K562 (cell line): Measurements from ENCODE around the gene SIRT7. TPM values are rescaled to one million over a fixed set of nuclear protein-coding genes. Genes with fewer than 3 reads are reported as not detected.
A peak's percentile ranks its signal among the peaks of the same experiment; 100 is the strongest.

ENCODE experiments used
- ATAC-seq: fragments of 200-7000 bp; cut with Tn5 transposase; 3 replicates; pipeline ENCODE4 v1.9.1; 2020; ENCODE audit warnings: moderate library complexity
- BruUV-seq: library from RNA; stranded (reverse); fragments of 400-500 nt; replicated peaks from 2 replicates; lab custom pipeline; 2021; lab: Mats Ljungman, UMichigan
- CTCF ChIA-PET: fragments of 300-600 bp; formaldehyde crosslinking; extraction: SDS; loops from one replicate; lab custom pipeline; 2021; ENCODE audit warnings: low intra/inter-chr PET ratio; lab: Yijun Ruan, JAX
- POLR2A ChIA-PET: fragments of 300-600, 350-650 bp; sonication (Branson Sonifier 250); formaldehyde crosslinking; extraction: SDS; loops from one replicate; lab custom pipeline; 2021; ENCODE audit warnings: antibody characterized with exemption, inconsistent platforms; lab: Yijun Ruan, JAX
- DNase-seq, 4 experiments: peaks; one replicate each; pipeline versions ENCODE4 v3.0.0 to v3.0.0-alpha.2; 2011 to 2018; ENCODE audit warnings: low spot score in 3 of 4, mixed read lengths in 3 of 4; ENCODE audit errors: extremely low read depth in 1 of 4
- FAIRE-seq: peaks from 2 replicates; lab custom pipeline; 2011; peaks lifted over from hg19 to GRCh38; lab: Jason Lieb, UNC
- H2AFZ ChIP-seq: 2 replicates; pipeline ENCODE4 v1.6.0; 2011; ENCODE audit warnings: low read depth, low read length, control low read depth, inconsistent platforms
- H3K27ac ChIP-seq: fragments of 200-600 bp; 3 replicates; pipeline ENCODE4 v1.8.0; 2011; ENCODE audit warnings: low read depth, mild to moderate bottlenecking, control low read depth, inconsistent platforms, low read length, moderate library complexity, mixed read lengths; ENCODE audit errors: extremely low read depth
- H3K27me3 ChIP-seq, 2 experiments: fragments of 300-600 bp in 1 of 2; 2 replicates in 1 of 2; 3 replicates in 1 of 2; pipeline versions ENCODE4 v1.6.0 to v1.8.0; 2011; ENCODE audit warnings: inconsistent platforms in 2 of 2, low read length in 2 of 2, mild to moderate bottlenecking in 1 of 2, mixed read lengths in 1 of 2, moderate library complexity in 1 of 2; ENCODE audit not compliant: control insufficient read depth in 2 of 2, insufficient read depth in 2 of 2
- H3K36me3 ChIP-seq: fragments of 300-600 bp; 3 replicates; pipeline ENCODE4 v1.8.0; 2011; ENCODE audit warnings: mild to moderate bottlenecking, low read length, inconsistent platforms; ENCODE audit not compliant: control insufficient read depth, insufficient read depth
- H3K4me1 ChIP-seq, 2 experiments: fragments of 200-600 bp in 1 of 2; replicated peaks in 1 of 2; 2 replicates in 1 of 2; 3 replicates in 1 of 2; pipeline versions ENCODE4 v1.5.1 to v1.8.0; 2011; ENCODE audit warnings: inconsistent platforms in 2 of 2, low read length in 2 of 2, mild to moderate bottlenecking in 1 of 2, mixed read lengths in 1 of 2, moderate library complexity in 1 of 2; ENCODE audit not compliant: control insufficient read depth in 2 of 2, insufficient read depth in 2 of 2
- H3K4me2 ChIP-seq: 2 replicates; pipeline ENCODE4 v1.6.1; 2011; ENCODE audit warnings: low read length, control low read depth, inconsistent platforms, mixed read lengths; ENCODE audit not compliant: insufficient read depth
- H3K4me3 ChIP-seq: fragments of 200-600 bp; sonication (generic), shearing (Covaris generic); 2 replicates; pipeline ENCODE4 v1.5.1; 2016; ENCODE audit warnings: control low read depth, inconsistent platforms
- H3K79me2 ChIP-seq: fragments of 200-600 bp; 3 replicates; pipeline ENCODE4 v1.8.0; 2011; ENCODE audit warnings: low read length, inconsistent platforms; ENCODE audit not compliant: control insufficient read depth, insufficient read depth
- H3K9ac ChIP-seq, 2 experiments: 2 replicates each; pipeline versions ENCODE4 v1.6.0 to v1.6.1; 2011; ENCODE audit warnings: low read depth in 2 of 2, low read length in 2 of 2, control low read depth in 1 of 2, inconsistent platforms in 1 of 2, mild to moderate bottlenecking in 1 of 2, mixed read lengths in 1 of 2; ENCODE audit not compliant: insufficient read depth in 1 of 2
- H3K9me1 ChIP-seq: one replicate; pipeline ENCODE4 v1.6.0; 2011; ENCODE audit warnings: inconsistent platforms, mild to moderate bottlenecking, low read length, moderate library complexity; ENCODE audit not compliant: control insufficient read depth, insufficient read depth
- H3K9me3 ChIP-seq: replicated peaks from 2 replicates; pipeline ENCODE4 v1.5.1; 2011; ENCODE audit warnings: low read depth, low read length, inconsistent platforms; ENCODE audit not compliant: control insufficient read depth, insufficient read depth
- H4K20me1 ChIP-seq: replicated peaks from 2 replicates; pipeline ENCODE4 v1.6.1; 2011; ENCODE audit warnings: low read length, inconsistent platforms, mixed read lengths; ENCODE audit not compliant: control insufficient read depth, insufficient read depth
- CBFB ChIP-seq: sonication (generic); formaldehyde crosslinking; IDR thresholded peaks from 2 replicates; pipeline ENCODE4 v1.4.0; 2020; ENCODE audit warnings: mild to moderate bottlenecking, missing genetic modification reagents
- FIP1L1 ChIP-seq: fragments of 200-400 bp; formaldehyde crosslinking; IDR thresholded peaks from 2 replicates; pipeline ENCODE4 v1.6.1; 2018; ENCODE audit warnings: mild to moderate bottlenecking, low read depth, low read length; ENCODE audit not compliant: poor library complexity, severe bottlenecking
- NFXL1 ChIP-seq: fragments of 450-650 bp; formaldehyde crosslinking; IDR thresholded peaks from 2 replicates; pipeline ENCODE4 v1.4.0; 2021; ENCODE audit warnings: mild to moderate bottlenecking
- POLR2G ChIP-seq: fragments of 200-400 bp; formaldehyde crosslinking; IDR thresholded peaks from 2 replicates; pipeline ENCODE4 v1.6.1; 2017; ENCODE audit warnings: low read depth, mild to moderate bottlenecking, antibody characterized with exemption, low read length, moderate library complexity
- RBFOX2 ChIP-seq: fragments of 200-400 bp; formaldehyde crosslinking; IDR thresholded peaks from 2 replicates; pipeline ENCODE4 v1.6.1; 2017; ENCODE audit warnings: low read depth, mild to moderate bottlenecking, low read length, moderate library complexity
- SMARCA4 ChIP-seq: fragments of 450-650 bp; IDR thresholded peaks from 2 replicates; pipeline ENCODE4 v1.6.1; 2016
- ZNF785 ChIP-seq: fragments of 250-450 bp; sonication (Bioruptor Pico); IDR thresholded peaks from 2 replicates; pipeline ENCODE4 v1.4.0; 2020; ENCODE audit warnings: mild to moderate bottlenecking
- WGBS: fragments of 100-300 bp; shearing (Covaris generic); methylation state at CpG from one replicate; pipeline ENCODE4 v1.1.6; 2016; ENCODE audit warnings: low coverage, mixed read lengths; ENCODE audit not compliant: insufficient coverage; ENCODE audit errors: missing lambda C conversion rate; 5-methylcytosine and 5-hydroxymethylcytosine counted together
- in situ Hi-C: fragments of 300-500 bp; cut with MboI; formaldehyde crosslinking; loops from 4 replicates; pipeline ENCODE4 v1.15.0; 2018; ENCODE audit warnings: inconsistent platforms, mixed read lengths
- intact Hi-C: fragments of 100-400 bp; cut with micrococcal nuclease; formaldehyde crosslinking; loops from 2 replicates; pipeline ENCODE4 v1.14.2; 2022
- polyA plus RNA-seq, 8 experiments: library from polyadenylated mRNA; depleted of rRNA in 4 of 8; stranded (reverse) in 5 of 8; unstranded in 3 of 8; fragments of >200 nt; fragmentation: Nextera tagmentation in 2 of 8; fragmentation: Illumina TruSeq in 1 of 8; extraction: Ambion mirVana in 2 of 8; extraction: Trizol in 1 of 8; gene quantifications; 2 replicates each; pipeline versions ENCODE4 v1.2.1 to v1.2.3, GENCODE V29; 2011 to 2014; ENCODE audit warnings: inconsistent platforms in 1 of 8, missing spikeins in 1 of 8
- total RNA-seq, 7 experiments: library from RNA; depleted of rRNA in 6 of 7; stranded (reverse); fragments of >200 nt in 6 of 7; fragmentation: Illumina TruSeq in 2 of 7; extraction: Trizol in 2 of 7; gene quantifications; 2 replicates each; pipeline versions ENCODE4 v1.2.1 to v1.2.3, GENCODE V29; 2011 to 2021; ENCODE audit warnings: low replicate concordance in 1 of 7
- TF ChIP-seq, protein P1 (sequence below): fragments of 250-450 bp; sonication (Bioruptor Pico); IDR thresholded peaks from 2 replicates; pipeline ENCODE4 v1.8.0; 2022; ENCODE audit warnings: moderate library complexity, mild to moderate bottlenecking, inconsistent platforms
- TF ChIP-seq, protein P2 (sequence below), 3 experiments: fragments of 200-800 bp in 1 of 3; sonication (Bioruptor generic) in 1 of 3; sonication (generic) in 1 of 3; formaldehyde crosslinking in 1 of 3; IDR thresholded peaks; 2 replicates each; pipeline versions ENCODE4 v1.6.1 to v1.8.0; 2016 to 2022; ENCODE audit warnings: mild to moderate bottlenecking in 2 of 3, missing compliant biosample characterization in 2 of 3, missing genetic modification characterization in 2 of 3, missing genetic modification reagents in 1 of 3

The SIRT7 gene
- total and polyA plus RNA-seq, 9 of the 15 experiments (the other 6 are each of a cell fraction or from before 2014, with no cell fraction given) = 1.6 to 54.8 (median 20.3) TPM

DNA sequence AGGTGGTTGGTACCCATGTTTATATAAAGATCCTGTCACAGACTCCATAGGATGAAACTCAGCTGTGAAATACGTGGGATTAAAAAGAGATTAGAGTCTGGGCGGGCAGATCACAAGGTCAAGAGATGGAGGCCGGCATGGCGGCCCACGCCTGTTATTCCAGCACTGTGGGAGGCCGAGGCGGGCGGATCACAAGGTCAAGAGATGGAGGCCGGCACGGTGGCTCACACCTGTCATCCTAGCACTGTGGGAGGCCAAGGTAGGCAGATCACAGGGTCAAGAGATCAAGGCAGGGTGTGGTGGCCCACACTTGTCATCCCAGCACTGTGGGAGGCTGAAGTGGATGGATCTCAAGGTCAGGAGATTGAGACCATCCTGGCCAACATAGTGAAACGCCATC lies 22.6 kb downstream of the SIRT7 start:
- FAIRE-seq = no peak
- 83% methylated on average over 11 of the region's 11 CpGs for WGBS
- intact Hi-C loops = no loop called here

More for the DNA sequence above, 22.6 kb downstream of the SIRT7 start:
- peaks cover 4 to 39% of the 10 kb centered on the region in 2 experiments; a peak in 4 of 5 replicates for H3K4me1 ChIP-seq
- in situ Hi-C loops = no loop called here
- no peak overlapping the region for H3K27ac ChIP-seq
- H4K20me1 ChIP-seq = 0 out of 2 replicates have a peak, but pooled peaks cover 9% of the 10 kb centered on the region
- no peak overlapping the region for H3K9ac ChIP-seq
- ChIA-PET CTCF (no interaction called here), POLR2A (no interaction called here)
- no peaks in the 10 kb centered on the region for H3K27me3 ChIP-seq
- H3K4me3 ChIP-seq = no peak overlapping the region
- no TSS peak for BruUV-seq
- H3K36me3 ChIP-seq = peaks cover 66% of the 10 kb centered on the region; the same call in 2 of the 3 replicates
- H3K79me2 ChIP-seq = peaks cover 40% of the 10 kb centered on the region
- peaks cover 3% of the 10 kb centered on the region for H3K9me1 ChIP-seq
- ATAC-seq (no peak), DNase-seq (no peak)
- H3K4me2 ChIP-seq = no peak overlapping the region
- no peak overlapping the region for H2AFZ ChIP-seq
- TF ChIP-seq NFXL1 (CRISPR knock-in tag) (no peak), SMARCA4 (no peak), ZNF785 (CRISPR knock-in tag) (no peak), CBFB (no peak), RBFOX2 (no peak), POLR2G (0 out of 2 replicates have a peak, but pooled peaks have one; percentile 22), FIP1L1 (no peak)
- TF ChIP-seq, protein P1, sequence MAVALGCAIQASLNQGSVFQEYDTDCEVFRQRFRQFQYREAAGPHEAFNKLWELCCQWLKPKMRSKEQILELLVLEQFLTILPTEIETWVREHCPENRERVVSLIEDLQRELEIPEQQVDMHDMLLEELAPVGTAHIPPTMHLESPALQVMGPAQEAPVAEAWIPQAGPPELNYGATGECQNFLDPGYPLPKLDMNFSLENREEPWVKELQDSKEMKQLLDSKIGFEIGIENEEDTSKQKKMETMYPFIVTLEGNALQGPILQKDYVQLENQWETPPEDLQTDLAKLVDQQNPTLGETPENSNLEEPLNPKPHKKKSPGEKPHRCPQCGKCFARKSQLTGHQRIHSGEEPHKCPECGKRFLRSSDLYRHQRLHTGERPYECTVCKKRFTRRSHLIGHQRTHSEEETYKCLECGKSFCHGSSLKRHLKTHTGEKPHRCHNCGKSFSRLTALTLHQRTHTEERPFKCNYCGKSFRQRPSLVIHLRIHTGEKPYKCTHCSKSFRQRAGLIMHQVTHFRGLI (CRISPR knock-in tag) = no peak
- TF ChIP-seq, protein P2, sequence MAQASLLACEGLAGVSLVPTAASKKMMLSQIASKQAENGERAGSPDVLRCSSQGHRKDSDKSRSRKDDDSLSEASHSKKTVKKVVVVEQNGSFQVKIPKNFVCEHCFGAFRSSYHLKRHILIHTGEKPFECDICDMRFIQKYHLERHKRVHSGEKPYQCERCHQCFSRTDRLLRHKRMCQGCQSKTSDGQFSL (CRISPR knock-in tag; IDR thresholded peaks at IDR 0.05) = no peak
- TF ChIP-seq, protein P2 (tag; IDR thresholded peaks at IDR 0.05) = no peak
- TF ChIP-seq, all 486 proteins: peak for 1
- H3K9me3 ChIP-seq = no peaks in the 10 kb centered on the region
